ENCODE measurements around the gene CYP26A1. TPM values are rescaled to one million over a fixed set of nuclear protein-coding genes. Genes with fewer than 3 reads are reported as not detected.
A peak's percentile ranks its signal among the peaks of the same experiment; 100 is the strongest.

Gene CYP26A1
- total and polyA plus RNA-seq, 2 experiments from 2014 or later, result 1.2 to 1.8 TPM

- TF ChIP-seq ZNF462 (CRISPR knock-in tag; IDR thresholded peaks at IDR 0.05) (no peak), POLR2AphosphoS5 (IDR thresholded peaks at IDR 0.05; ENCODE audit: low read depth) (no peak), STAT1 (IDR thresholded peaks at IDR 0.05; ENCODE audit: unreplicated experiment) (no peak)
Observed at GRCh38 chr10:93034426-93034825, 39.3 kb upstream of the CYP26A1 start (continued).

GRCh38 chr10:93039110-93039509, 34.6 kb upstream of the CYP26A1 start:
- no peaks in the 10 kb centered on the region for H3K36me3 ChIP-seq (ENCODE audit: insufficient read depth)
- H3F3A ChIP-seq (replicated peaks; ENCODE audit: low read depth), result no peaks in the 10 kb centered on the region
- no peak overlapping the region for H3K27ac ChIP-seq (ENCODE audit: low read depth)
- H3K79me2 ChIP-seq (replicated peaks; ENCODE audit: insufficient read depth), result no peaks in the 10 kb centered on the region
- no peaks in the 10 kb centered on the region for H4K20me1 ChIP-seq (replicated peaks; ENCODE audit: insufficient read depth)
- no peak overlapping the region for H2AFZ ChIP-seq
- peaks cover 4% of the 10 kb centered on the region; the same call in 1 of the 2 replicates for H3K4me1 ChIP-seq (ENCODE audit: insufficient read depth)
- Mint-ChIP-seq H3K27me3 (ENCODE audit: insufficient read depth, low read depth, poor library complexity) (no peaks in the 10 kb centered on the region), H3K36me3 (ENCODE audit: low read depth) (no peaks in the 10 kb centered on the region), H3K9me3 (no peaks in the 10 kb centered on the region), H3K4me1 (peaks cover 19% of the 10 kb centered on the region), H3K4me3 (no peak overlapping the region), H3K27ac (no peak overlapping the region)
- H3K27me3 ChIP-seq (ENCODE audit: insufficient read depth), result no peaks in the 10 kb centered on the region
- DNase-seq (ENCODE audit: low spot score), result no peak
- no peak for ATAC-seq
- H3K4me2 ChIP-seq, result 0 out of 2 replicates have a peak overlapping the region, but pooled peaks have one; percentile 13
- TF ChIP-seq STAT1 (IDR thresholded peaks at IDR 0.05; ENCODE audit: unreplicated experiment), result no peak
- TF ChIP-seq REST (IDR thresholded peaks at IDR 0.05; ENCODE audit: unreplicated experiment), result no peak
- TF ChIP-seq NANOG (IDR thresholded peaks at IDR 0.05; ENCODE audit: borderline replicate concordance), result no peak
- no peak for TF ChIP-seq POLR2AphosphoS5 (IDR thresholded peaks at IDR 0.05; ENCODE audit: low read depth)
- TF ChIP-seq JUNB (IDR thresholded peaks at IDR 0.05; ENCODE audit: unreplicated experiment), result no peak
- TF ChIP-seq EZH2phosphoT487 (IDR thresholded peaks at IDR 0.05; ENCODE audit: unreplicated experiment), result no peak
- no peak for TF ChIP-seq ZNF331 (CRISPR knock-in tag; IDR thresholded peaks at IDR 0.05; ENCODE audit: low read depth)
- H3K4me3 ChIP-seq, result no peak overlapping the region
- H3K9me2 ChIP-seq (ENCODE audit: insufficient read depth), result no peaks in the 10 kb centered on the region

All from GM23338 (cell line).